DOHH2 (cell line): ENCODE measurements around the gene FBN2.

Experiments used
- CTCF ChIP-seq: fragments of 200-600 bp; sonication (generic); IDR thresholded peaks from one replicate; pipeline ENCODE4 v1.5.1; 2014; ENCODE audit warnings: antibody characterized with exemption, mild to moderate bottlenecking, low read depth, low read length; ENCODE audit not compliant: poor library complexity, severe bottlenecking
- EZH2phosphoT487 ChIP-seq: fragments of 200-600 bp; sonication (generic); IDR thresholded peaks from 2 replicates; pipeline ENCODE4 v1.6.1; 2017; ENCODE audit warnings: borderline replicate concordance, mild to moderate bottlenecking, antibody characterized with exemption, low read length, moderate library complexity, mixed read lengths

- TF ChIP-seq CTCF = no peak
- TF ChIP-seq EZH2phosphoT487 = no peak
These were observed 208.6 kb downstream of the FBN2 start for GRCh38 chr5:128329386-128329939.
